Activated CD8-positive, alpha-beta T cell treated with anti-CD3 and anti-CD28 coated beads for 36 hours (primary cell): ENCODE results near the gene GRID1. TPM values are rescaled to one million over a fixed set of nuclear protein-coding genes. Genes with fewer than 3 reads are reported as not detected.

Experiments
- ATAC-seq: fragments of 200-7000 bp; cut with Tn5 transposase; one replicate; pipeline ENCODE4 v1.10.0; 2021; ENCODE audit warnings: mild to moderate bottlenecking, moderate library complexity
- CTCF ChIA-PET: fragments of 350-600 bp; sonication (Branson Sonifier 250); formaldehyde crosslinking; loops from one replicate; lab custom pipeline; 2021; ENCODE audit warnings: antibody characterized with exemption; lab: Charles Lee
- POLR2A ChIA-PET: fragments of 350-600 bp; sonication (Branson Sonifier 250); formaldehyde crosslinking; loops from one replicate; lab custom pipeline; 2021; ENCODE audit warnings: antibody characterized with exemption; lab: Charles Lee
- DNase-seq: peaks from one replicate; pipeline ENCODE4 v3.0.0-alpha.2; 2020
- H3K27ac Mint-ChIP-seq: one replicate; pipeline ENCODE4 v1.8.0; 2021; ENCODE audit warnings: mild to moderate bottlenecking, mixed read lengths
- H3K27me3 Mint-ChIP-seq: one replicate; pipeline ENCODE4 v1.8.0; 2021; ENCODE audit warnings: mixed read lengths
- H3K36me3 Mint-ChIP-seq: one replicate; pipeline ENCODE4 v1.8.0; 2021; ENCODE audit warnings: low read depth, mixed read lengths
- H3K4me1 Mint-ChIP-seq: one replicate; pipeline ENCODE4 v1.8.0; 2021; ENCODE audit warnings: low read depth, mixed read lengths
- H3K4me3 Mint-ChIP-seq: one replicate; pipeline ENCODE4 v1.8.0; 2021; ENCODE audit warnings: mild to moderate bottlenecking, moderate library complexity, mixed read lengths
- H3K9me3 Mint-ChIP-seq: one replicate; pipeline ENCODE4 v1.8.0; 2021; ENCODE audit warnings: mixed read lengths
- intact Hi-C: fragments of 100-400 bp; cut with micrococcal nuclease; formaldehyde crosslinking; loops from one replicate; pipeline ENCODE4 v1.10.0; 2022
- total RNA-seq, 2 experiments: library from RNA; stranded (reverse); gene quantifications; one replicate each; pipeline ENCODE4 v1.2.3, GENCODE V29; 2021
- TF ChIP-seq, protein P1 (sequence below): fragments of 200-600 bp; IDR thresholded peaks from one replicate; pipeline ENCODE4 v1.8.0; 2022; ENCODE audit warnings: antibody characterized with exemption, mild to moderate bottlenecking

The GRID1 gene
- total RNA-seq, 2 experiments from 2014 or later = not detected

DNA sequence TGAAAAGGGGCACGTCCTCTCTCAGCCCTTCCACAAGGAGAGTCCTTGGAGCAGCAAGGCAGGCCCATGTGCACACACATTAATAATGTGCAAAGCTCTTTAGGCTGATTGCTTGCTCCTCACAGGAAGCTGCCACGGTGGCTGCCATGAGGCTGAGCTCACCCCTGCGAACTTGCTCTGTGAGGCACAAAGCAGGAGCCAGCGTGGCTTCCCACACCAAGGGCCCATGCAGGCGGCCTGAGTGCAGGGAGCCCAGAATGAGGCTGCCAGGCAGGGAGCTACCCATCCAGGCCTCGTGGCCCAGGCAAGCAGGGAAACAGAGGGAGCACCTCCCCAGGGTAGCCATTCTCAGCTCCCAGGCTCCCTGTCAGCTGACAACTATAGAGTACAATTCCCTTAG lies 242.9 kb downstream of the GRID1 start:
- ChIA-PET CTCF (no interaction called here), POLR2A (no interaction called here)
- no peaks in the 10 kb centered on the region for H3K4me1 Mint-ChIP-seq
- peaks cover 1% of the 10 kb centered on the region for H3K27me3 Mint-ChIP-seq
- TF ChIP-seq, protein P1, sequence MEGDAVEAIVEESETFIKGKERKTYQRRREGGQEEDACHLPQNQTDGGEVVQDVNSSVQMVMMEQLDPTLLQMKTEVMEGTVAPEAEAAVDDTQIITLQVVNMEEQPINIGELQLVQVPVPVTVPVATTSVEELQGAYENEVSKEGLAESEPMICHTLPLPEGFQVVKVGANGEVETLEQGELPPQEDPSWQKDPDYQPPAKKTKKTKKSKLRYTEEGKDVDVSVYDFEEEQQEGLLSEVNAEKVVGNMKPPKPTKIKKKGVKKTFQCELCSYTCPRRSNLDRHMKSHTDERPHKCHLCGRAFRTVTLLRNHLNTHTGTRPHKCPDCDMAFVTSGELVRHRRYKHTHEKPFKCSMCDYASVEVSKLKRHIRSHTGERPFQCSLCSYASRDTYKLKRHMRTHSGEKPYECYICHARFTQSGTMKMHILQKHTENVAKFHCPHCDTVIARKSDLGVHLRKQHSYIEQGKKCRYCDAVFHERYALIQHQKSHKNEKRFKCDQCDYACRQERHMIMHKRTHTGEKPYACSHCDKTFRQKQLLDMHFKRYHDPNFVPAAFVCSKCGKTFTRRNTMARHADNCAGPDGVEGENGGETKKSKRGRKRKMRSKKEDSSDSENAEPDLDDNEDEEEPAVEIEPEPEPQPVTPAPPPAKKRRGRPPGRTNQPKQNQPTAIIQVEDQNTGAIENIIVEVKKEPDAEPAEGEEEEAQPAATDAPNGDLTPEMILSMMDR = no peak
- H3K36me3 Mint-ChIP-seq = no peaks in the 10 kb centered on the region
- no peak overlapping the region for H3K27ac Mint-ChIP-seq
- no peak overlapping the region for H3K4me3 Mint-ChIP-seq
- H3K9me3 Mint-ChIP-seq = no peaks in the 10 kb centered on the region
- ATAC-seq (no peak), DNase-seq (no peak)
- intact Hi-C loops = no loop called here

DNA sequence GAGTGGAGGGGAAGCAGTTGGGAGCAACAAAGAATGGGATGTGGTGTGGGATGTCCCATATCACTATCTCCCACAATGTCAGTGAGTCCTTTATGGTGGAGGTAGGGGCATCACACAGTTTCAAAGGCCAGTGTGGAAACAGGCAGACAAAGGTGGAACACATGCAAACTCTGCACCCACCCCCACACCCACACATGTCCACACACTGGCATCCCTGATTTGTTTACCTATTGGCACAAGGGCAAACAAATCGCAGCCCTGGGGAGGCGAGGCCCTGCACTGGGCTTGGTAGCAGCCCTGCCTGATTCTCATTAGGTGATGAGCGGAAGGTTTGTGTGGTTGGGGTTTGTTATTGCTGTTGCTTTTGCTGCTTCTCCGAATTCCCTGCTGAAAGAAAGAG lies 243.3 kb downstream of the GRID1 start:
- H3K4me3 Mint-ChIP-seq = no peak overlapping the region
- no peaks in the 10 kb centered on the region for H3K27me3 Mint-ChIP-seq
- intact Hi-C loops = no loop called here
- H3K9me3 Mint-ChIP-seq = no peaks in the 10 kb centered on the region
- no peaks in the 10 kb centered on the region for H3K36me3 Mint-ChIP-seq
- DNase-seq = no peak
- ATAC-seq = no peak
- no peak overlapping the region for H3K27ac Mint-ChIP-seq
- ChIA-PET POLR2A (no interaction called here), CTCF (no interaction called here)
- H3K4me1 Mint-ChIP-seq = no peaks in the 10 kb centered on the region
- TF ChIP-seq, protein P1 = no peak

DNA sequence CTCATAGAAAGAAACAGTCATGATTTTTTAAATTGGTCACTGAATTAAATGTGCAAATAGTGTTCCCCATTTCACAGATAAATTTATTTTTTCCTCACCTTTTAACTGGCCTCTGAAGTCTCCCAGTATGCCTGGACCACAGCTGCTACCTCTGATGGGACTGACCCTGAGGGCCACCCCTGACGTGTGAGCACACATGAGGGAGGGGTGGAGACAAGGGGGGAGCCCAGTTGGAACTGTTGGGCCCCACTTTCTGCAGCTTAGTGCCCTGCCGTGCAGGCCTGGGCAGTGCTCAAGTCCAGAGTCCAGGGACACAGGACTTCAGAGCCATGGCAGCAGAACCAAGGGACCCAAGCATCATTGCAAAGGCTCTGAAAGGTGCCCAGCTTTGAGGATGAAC lies 243.9 kb downstream of the GRID1 start:
- POLR2A ChIA-PET = no interaction called here
- TF ChIP-seq, protein P1 = no peak
- Mint-ChIP-seq H3K9me3 (no peaks in the 10 kb centered on the region), H3K27me3 (no peaks in the 10 kb centered on the region), H3K4me1 (no peaks in the 10 kb centered on the region), H3K36me3 (no peaks in the 10 kb centered on the region), H3K27ac (no peak overlapping the region), H3K4me3 (no peak overlapping the region)
- DNase-seq (no peak), ATAC-seq (no peak)
- intact Hi-C loops = no loop called here
- CTCF ChIA-PET = no interaction called here

DNA sequence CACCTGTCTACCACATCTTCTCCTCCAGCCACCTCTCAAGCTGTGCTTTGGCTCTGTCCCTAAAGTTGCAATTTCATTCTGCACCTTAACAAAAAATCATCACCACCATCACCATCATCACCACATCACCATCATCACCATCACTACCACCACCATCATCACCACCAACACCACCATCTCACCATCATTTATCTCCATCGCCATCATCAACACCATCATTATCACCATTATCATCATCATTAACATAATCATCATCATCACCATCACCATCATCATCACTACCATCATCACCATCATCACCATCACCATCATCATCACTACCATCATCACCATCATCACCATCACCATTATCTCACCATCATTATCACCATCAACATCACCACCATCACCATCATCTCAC lies 245.4 kb downstream of the GRID1 start:
- Mint-ChIP-seq H3K9me3 (no peaks in the 10 kb centered on the region), H3K27ac (no peak overlapping the region), H3K27me3 (no peaks in the 10 kb centered on the region), H3K4me3 (no peak overlapping the region), H3K36me3 (no peaks in the 10 kb centered on the region), H3K4me1 (no peaks in the 10 kb centered on the region)
- DNase-seq (no peak), ATAC-seq (no peak)
- intact Hi-C loops = no loop called here
- ChIA-PET POLR2A (no interaction called here), CTCF (no interaction called here)
- TF ChIP-seq, protein P1 = no peak

DNA sequence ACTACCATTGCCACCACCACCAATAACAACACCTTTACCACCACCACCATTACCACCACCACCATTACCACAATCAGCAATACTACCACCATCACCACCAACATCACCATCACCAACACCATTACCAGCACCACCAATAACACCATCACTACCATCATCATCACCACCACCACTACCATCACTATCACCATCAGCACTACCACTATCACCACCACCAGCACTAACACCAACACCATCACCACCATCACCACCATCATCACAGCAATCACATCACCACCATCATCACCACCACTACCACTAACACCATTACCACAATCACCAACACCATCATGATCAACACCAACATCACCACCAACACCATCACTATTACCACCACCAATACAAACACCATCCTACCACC lies 249.5 kb downstream of the GRID1 start:
- Mint-ChIP-seq H3K27ac (no peak overlapping the region), H3K4me1 (no peaks in the 10 kb centered on the region), H3K27me3 (no peaks in the 10 kb centered on the region), H3K4me3 (no peak overlapping the region), H3K36me3 (no peaks in the 10 kb centered on the region), H3K9me3 (no peaks in the 10 kb centered on the region)
- ChIA-PET CTCF (no interaction called here), POLR2A (no interaction called here)
- intact Hi-C loops = no loop called here
- TF ChIP-seq, protein P1 = no peak
- ATAC-seq = no peak
- no peak for DNase-seq
